Measurements from ENCODE around the gene SLC22A8.
"Not testable (repeated sequence)": the region's sequence is repeated elsewhere in the genome, so short reads cannot be mapped to it uniquely, and the experiment has no call there.

Gene SLC22A8

GRCh38 chr11:63015521-63016215, at the start of gene SLC22A8:
Gene SLC22A8, minus strand, starts transcription at chr11:63015841. Its CDS starts 883 bp downstream, at chr11:63014958.
- no peak for DNase-seq (ENCODE audit: low spot score)

- DNase-seq (ENCODE audit: low spot score), result not testable (repeated sequence)
Observed at GRCh38 chr11:63046203-63046602, 30.6 kb upstream of the SLC22A8 start.

- no peak for DNase-seq (ENCODE audit: low spot score)
Observed at GRCh38 chr11:63042596-63042995, 27.0 kb upstream of the SLC22A8 start.

GRCh38 chr11:63032457-63032856, 16.8 kb upstream of the SLC22A8 start:
- no peak for DNase-seq (ENCODE audit: low spot score)

- peak; percentile 74 for DNase-seq (ENCODE audit: low spot score)
Observed at GRCh38 chr11:63023841-63024648, 8.4 kb upstream of the SLC22A8 start.

- no peak for DNase-seq (ENCODE audit: low spot score)
Observed at GRCh38 chr11:63023222-63023814, 7.7 kb upstream of the SLC22A8 start.

GRCh38 chr11:63022441-63022840, 6.8 kb upstream of the SLC22A8 start:
- DNase-seq (ENCODE audit: low spot score), result no peak

- DNase-seq (ENCODE audit: low spot score), result no peak
Observed at GRCh38 chr11:63020671-63021291, 5.1 kb upstream of the SLC22A8 start.

GRCh38 chr11:63019506-63019905, 3.9 kb upstream of the SLC22A8 start:
- DNase-seq (ENCODE audit: low spot score), result no peak

GRCh38 chr11:63017306-63017974, 1.8 kb upstream of the SLC22A8 start:
- no peak for DNase-seq (ENCODE audit: low spot score)

GRCh38 chr11:63014408-63015055, 1.1 kb downstream of the SLC22A8 start:
- no peak for DNase-seq (ENCODE audit: low spot score)

- no peak for DNase-seq (ENCODE audit: low spot score)
Observed at GRCh38 chr11:63012839-63013238, 2.8 kb downstream of the SLC22A8 start.

- DNase-seq (ENCODE audit: low spot score), result no peak
Observed at GRCh38 chr11:63012430-63012829, 3.2 kb downstream of the SLC22A8 start.

- DNase-seq (ENCODE audit: low spot score), result no peak
Observed at GRCh38 chr11:63010934-63011439, 4.7 kb downstream of the SLC22A8 start.

- DNase-seq (ENCODE audit: low spot score), result no peak
Observed at GRCh38 chr11:63007920-63008319, 7.7 kb downstream of the SLC22A8 start.

GRCh38 chr11:63001456-63001855, 14.2 kb downstream of the SLC22A8 start:
- no peak for DNase-seq (ENCODE audit: low spot score)

GRCh38 chr11:62999649-63000048, 16.0 kb downstream of the SLC22A8 start:
- no peak for DNase-seq (ENCODE audit: low spot score)

GRCh38 chr11:62999156-62999555, 16.5 kb downstream of the SLC22A8 start:
- DNase-seq (ENCODE audit: low spot score), result no peak

- DNase-seq (ENCODE audit: low spot score), result no peak
Observed at GRCh38 chr11:62996271-62996670, 19.4 kb downstream of the SLC22A8 start.

GRCh38 chr11:62994775-62995174, 20.9 kb downstream of the SLC22A8 start:
- DNase-seq (ENCODE audit: low spot score), result no peak

GRCh38 chr11:62988276-62988675, 27.4 kb downstream of the SLC22A8 start:
- DNase-seq (ENCODE audit: low spot score), result no peak

Data from globus pallidus (tissue), 1 donor.